GM18867 (cell line): ENCODE data around the gene CYP4F3.
"Not testable (repeated sequence)": the region's sequence is repeated elsewhere in the genome, so short reads cannot be mapped to it uniquely, and the experiment has no call there.

Source experiments
- ATAC-seq: cut with Tn5 transposase; IDR thresholded peaks from one replicate; pipeline ENCODE4 v1.9.1; 2021; ENCODE audit warnings: mild to moderate bottlenecking, moderate library complexity; ENCODE audit not compliant: unreplicated experiment

Gene CYP4F3

DNA sequence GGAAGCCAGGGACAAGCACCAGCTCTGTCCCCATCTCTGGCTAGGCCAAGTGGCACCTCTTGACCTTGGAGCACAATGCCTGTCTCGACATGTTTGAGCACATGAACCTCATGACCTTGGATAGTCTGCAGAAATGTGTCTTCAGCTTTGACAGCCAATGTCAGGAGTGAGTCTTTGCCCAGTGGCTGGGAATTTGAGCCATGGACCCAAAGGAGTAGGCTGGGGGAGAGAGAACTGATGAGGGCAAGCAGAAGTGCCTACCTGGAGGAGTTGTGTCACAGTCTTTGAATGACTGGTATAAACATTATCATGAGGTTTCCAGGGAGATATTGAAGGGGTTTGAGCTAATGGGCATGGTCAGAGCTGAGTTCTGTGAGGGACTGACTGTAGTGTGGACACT, 25.5 kb downstream of the CYP4F3 start:
- no peak for ATAC-seq

DNA sequence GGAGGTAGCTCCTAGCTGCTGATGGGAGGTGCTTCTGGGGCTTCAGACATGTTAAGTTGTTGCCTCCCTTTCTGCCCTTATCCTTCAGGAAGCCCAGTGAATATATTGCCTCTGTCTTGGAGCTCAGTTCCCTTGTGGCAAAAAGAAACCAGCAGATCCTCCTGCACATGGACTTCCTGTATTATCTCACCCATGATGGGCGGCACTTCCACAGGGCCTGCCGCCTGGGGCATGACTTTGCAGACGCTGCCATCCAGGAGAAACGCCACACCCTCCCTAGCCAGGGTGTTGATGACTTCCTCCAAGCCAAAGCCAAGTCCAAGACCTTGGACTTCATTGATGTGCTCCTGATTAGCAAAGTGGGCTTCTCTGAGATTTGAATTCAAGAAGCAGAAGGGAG, 26.2 kb downstream of the CYP4F3 start:
- no peak for ATAC-seq

DNA sequence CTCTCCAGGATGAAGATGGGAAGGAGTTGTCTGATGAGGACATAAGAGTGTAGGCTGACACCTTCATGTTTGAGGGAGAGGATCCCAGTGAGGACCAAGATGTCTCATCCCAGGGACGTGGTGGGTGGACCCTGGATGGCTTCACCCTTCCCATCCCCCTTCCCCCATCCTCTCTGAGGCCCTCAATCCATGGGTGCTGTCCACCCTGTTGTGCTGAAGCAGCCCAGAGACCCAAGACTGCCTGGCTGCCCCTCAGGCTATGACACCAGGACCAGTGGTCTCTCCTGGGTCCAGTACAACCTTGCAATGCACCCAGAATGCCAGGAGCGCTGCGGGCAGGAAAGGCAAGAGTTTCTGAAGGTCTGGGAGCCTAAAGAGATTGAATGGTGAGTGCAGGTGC, 28.7 kb downstream of the CYP4F3 start:
- no peak for ATAC-seq

DNA sequence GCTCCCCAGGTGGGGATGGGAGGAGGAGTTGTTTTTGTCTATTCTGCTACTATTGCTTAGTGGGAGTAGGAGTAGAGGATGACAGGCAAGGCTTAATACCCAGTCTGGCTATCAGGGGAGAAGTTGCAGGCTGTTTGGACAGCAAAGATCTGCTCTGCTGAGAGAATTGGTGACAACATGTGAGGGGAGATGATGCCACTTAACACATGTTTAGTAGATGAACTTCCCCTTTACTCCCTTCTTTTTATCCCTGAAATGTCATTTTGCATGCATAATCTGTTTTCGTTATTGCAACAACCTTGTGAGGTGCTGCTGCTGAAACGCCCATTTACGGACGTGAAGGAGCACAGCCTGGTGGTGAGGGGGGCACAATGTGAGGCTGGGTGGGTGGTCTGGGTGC, 29.2 kb downstream of the CYP4F3 start:
- ATAC-seq = no peak

DNA sequence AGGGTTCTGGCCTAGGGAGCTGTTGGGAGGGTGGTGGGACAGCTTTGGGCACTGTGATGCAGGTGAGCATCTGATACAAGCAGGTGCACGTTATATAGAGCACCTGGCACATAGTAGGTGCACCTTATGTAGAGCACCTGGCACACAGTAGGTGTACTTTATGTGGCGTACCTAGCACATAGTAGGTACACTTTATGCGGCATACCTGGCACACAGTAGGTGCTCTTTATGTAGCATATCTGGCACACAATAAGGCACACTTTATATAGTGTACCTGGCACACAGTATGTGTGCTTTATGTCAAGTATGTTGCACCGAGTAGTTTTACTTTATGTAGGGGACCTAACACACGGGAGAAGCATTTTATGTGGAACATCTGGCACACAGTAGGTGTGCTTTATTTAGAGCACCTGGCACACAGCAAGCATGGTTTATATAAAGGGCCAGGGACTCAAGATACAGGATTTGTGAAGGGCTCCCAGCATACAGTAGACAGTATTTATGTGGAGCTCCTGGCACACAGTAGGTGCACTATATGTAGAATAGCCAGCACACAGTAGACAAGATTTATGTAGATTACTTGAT, 30.6 kb downstream of the CYP4F3 start:
- no peak for ATAC-seq

DNA sequence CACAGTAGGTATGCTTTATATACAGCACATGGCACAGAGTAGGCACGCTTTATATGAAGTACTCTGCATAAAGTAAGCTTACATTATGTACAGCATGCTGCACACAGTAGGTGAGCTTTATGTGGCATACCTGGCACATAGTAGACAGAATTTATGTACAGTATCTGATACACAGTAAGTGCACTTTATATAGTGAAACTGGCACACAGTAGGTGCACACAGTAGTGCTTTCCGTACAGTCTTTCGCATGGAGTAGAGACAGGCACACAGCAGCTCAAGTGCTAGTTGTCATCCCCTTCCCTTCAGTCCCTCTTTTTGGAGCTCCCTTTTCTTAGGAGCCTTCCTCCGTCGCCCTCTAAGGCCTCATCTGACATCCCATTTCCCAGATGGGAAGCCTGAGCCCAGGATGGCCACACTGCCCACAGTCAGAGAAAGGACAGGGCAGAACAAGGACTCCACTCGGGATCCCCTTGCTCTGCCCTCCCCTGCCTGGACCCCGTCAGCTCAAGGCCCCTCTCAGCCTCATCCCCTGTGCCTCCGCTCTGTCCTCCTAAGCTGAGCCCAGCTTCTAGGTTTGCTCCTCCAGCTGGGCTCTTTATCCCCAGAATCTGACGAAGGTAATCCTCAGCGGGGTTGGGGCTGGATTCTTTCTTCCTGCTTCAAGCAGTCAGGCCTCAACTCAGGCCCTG, 31.3 kb downstream of the CYP4F3 start:
- no peak for ATAC-seq

DNA sequence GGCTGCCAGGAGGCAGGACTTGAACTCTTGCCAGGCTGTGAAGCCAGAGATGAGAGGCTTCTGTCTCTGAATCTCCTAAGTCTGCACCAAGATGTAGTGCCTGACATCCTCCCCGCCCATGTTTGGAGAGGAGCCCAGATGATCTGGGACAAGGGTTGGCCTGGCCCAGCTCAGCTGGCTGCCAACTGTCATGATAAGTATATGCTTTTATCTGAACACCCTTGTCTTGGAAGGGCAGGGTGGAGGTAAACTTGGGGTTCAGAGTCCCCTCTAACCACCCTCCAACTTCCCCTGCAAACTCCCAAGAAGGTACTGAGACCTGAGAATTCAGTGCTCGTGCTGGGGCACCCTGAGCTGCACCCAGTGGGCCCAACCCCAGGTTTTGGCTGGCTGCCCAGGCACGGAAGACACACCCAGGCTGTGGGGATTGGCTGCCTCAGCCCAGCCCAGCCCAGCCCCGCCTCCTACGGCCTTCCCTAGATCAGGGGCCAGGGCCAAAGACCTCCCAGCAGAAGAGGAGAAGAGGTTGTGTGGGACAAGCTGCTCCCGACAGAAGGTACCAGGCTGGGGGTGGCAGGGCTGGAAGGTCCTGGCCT, 32.0 kb downstream of the CYP4F3 start, which contains the start of gene CYP4F12:
Gene CYP4F12, plus strand, starts transcription at position 508 of the 596 bp plus-strand sequence. CDS start 443 bp downstream, outside the sequence.
- no peak for ATAC-seq

DNA sequence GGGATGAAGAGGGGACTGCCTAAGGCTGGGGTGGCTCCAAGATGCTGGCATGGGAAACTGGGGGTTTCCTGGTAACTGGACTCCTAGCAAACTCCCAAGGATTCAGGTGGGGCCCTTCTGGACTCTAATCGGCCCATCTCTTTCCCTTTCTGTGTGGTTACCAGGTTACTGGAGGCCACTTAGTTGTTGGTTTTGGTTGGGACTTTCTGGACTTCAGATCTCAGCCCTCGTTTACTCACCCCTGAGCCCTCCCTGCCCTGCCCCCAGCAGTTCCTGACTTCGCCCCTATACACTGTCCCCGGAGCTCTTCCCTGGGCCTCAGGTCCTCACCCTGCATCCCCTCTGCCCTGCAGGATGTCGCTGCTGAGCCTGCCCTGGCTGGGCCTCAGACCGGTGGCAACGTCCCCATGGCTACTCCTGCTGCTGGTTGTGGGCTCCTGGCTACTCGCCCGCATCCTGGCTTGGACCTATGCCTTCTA, 32.5 kb downstream of the CYP4F3 start:
- no peak for ATAC-seq

DNA sequence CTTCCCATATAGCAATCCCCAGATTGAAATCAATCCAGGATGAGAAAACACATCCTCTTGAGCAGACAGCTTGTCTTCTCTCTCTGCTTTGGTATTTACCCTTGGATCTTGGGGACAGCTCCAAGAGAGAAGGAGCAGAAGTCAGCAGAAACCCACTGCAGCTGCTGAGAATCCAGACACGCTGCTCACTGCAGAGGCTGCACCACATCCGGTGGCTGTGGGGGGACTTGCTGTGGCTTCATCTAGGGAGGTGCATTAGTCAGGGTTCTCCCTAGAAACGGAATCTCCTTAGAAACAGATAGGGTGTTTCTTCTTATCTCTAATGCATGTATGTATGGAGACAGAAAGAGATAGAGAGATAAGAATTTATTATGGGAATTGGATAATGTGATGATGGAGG, 34.9 kb downstream of the CYP4F3 start:
- no peak for ATAC-seq

DNA sequence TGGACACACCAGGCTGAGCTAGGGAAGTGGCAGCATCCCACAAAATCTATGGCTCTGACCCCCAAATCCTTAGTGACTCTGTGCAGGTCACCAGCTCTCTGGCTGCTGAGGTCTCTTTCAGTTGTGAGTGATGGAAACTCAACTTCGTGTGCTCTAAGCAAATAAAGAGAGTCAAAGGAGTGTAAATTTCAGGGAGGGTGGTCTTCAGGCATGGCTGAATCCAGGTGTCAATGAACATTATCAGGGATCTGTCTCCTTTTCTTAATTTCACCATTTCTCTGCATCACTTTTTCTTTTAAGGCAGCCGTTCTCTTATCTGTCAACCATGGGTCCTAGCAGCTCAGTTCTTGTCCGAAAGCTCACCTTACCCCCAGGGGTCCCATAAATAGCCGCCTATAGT, 38.4 kb downstream of the CYP4F3 start:
- no peak for ATAC-seq

DNA sequence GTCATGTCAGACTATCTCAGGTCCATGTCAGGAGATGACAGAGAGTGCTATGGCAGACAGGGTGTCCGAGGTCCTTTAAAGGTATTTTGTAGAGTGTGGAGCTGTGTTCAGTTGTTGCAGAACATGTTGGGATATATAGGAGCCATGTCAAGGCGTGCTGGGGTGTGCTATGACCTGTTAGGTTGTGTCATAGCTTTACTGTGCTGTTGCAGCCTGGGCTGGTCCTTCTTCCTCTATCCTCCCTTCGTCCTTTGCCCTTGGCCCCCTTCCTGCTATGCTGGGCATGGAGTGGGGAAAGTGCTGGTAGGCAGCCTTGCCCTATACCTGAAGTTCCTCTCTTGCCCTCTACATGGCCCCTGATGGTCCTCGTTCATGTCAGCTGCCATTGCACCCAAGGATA, 39.2 kb downstream of the CYP4F3 start:
- ATAC-seq = not testable (repeated sequence)

DNA sequence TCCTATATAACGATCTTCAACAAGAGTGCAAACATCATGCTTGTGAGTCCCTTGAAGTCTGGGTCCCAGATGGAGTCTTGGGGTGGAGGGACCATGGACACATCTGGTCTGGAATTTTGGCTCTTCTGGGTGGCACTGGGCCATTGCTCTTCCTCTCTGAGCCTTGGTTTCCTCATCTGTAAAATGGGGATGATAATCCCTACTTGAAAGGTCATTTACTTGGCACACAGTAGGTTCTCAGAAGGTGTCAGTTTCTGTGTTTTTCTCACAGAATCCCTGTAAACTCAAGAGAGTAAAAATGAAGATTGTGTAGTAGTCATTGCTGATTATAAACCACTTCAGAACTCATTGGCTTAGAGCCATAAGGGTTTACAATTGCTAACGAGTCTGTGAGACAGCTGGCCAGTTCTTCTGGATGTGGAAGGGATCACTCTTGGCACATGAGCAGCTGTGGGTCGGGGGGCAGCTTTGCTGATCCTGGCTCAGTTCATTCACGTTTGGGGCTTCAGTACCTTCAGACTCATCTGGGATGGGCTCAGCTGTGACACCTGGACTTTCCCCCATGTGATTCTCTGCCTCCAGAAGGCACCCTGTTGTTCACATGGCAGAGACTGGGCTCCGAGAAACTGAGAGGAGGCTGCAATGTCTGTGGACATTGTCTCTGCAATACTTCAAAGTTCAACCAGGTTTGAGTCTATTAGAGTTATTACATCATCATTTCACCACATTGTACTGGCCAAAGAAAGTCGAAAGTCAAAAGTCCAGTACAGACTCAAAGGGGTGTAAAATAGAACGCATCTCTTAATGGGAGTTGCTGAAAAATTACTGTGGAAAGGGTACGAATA, 40.0 kb downstream of the CYP4F3 start:
- ATAC-seq = no peak

DNA sequence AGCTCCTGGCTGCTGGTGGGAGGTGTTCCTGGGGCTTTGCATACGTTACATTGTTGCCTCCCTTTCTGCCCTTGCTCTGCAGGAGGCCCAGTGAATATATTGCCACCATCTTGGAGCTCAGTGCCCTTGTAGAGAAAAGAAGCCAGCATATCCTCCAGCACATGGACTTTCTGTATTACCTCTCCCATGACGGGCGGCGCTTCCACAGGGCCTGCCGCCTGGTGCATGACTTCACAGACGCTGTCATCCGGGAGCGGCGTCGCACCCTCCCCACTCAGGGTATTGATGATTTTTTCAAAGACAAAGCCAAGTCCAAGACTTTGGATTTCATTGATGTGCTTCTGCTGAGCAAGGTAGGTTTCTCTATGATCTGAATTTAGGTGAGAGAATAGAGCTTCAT, 42.7 kb downstream of the CYP4F3 start:
- ATAC-seq = no peak

DNA sequence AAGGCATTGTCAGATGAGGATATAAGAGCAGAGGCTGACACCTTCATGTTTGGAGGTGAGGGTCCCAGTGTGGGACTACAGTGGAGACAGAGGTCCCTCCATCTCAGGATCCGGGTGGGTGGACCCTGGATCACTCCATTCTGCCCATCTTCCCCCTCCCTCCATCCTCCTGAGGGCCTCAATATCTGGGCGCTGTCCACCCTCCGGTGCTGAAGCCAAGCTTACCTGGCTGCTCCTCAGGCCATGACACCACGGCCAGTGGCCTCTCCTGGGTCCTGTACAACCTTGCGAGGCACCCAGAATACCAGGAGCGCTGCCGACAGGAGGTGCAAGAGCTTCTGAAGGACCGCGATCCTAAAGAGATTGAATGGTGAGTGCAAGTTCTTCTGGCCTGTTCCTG, 44.1 kb downstream of the CYP4F3 start:
- no peak for ATAC-seq

DNA sequence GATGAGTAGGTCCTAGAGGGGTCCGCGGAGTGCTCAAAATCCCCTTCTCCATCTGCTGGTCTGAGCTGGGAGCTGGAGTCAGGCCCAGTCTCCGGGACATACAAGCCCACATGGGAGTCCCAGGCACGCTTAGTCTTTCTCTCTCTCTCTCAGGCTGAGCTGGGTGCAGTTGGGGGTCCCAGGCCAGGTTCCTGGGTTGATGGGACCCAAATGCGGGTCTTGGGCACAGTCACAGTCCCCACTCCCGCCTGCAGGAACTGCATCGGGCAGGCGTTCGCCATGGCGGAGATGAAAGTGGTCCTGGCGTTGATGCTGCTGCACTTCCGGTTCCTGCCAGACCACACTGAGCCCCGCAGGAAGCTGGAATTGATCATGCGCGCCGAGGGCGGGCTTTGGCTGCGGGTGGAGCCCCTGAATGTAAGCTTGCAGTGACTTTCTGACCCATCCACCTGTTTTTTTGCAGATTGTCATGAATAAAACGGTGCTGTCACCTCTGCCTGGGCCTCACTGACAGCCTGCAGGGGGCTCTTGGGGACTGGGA, 56.0 kb downstream of the CYP4F3 start:
- ATAC-seq = no peak

DNA sequence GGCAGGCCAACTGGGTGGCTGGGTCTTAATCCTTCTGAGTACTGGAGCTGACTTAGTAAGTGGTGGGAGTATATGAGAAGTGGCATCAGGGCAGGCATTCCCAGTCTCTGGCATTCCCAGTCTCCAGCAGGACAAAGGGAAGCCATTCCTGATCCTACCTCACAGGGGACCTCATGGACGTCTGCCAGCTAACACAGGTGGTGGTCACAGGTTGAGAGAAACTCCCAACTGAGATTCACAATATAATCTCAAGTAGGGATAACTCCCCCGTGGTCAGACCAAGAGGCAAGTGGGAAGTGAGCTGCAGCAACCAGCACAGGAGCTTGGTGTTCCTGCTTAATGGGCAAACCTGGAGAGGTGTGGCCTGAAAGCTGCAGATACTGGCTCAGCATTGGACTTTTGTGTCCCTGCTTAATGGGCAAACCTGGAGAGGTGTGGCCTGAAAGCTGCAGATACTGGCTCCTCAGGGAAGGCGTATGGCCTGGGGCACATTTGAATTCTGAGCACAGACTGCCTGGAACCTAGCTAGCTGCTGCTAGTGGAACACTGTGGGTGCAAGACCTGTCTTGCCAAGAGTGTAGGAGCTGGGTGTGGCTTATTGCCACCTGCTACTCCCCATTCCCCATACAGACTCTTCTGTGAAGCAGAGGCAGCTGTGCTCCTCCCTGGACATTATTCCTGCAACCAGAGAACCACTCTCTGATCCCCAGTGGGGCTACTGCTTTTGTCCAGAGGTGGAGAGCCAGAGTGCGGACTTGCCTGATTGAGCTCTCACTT, 61.2 kb downstream of the CYP4F3 start:
- ATAC-seq = no peak

DNA sequence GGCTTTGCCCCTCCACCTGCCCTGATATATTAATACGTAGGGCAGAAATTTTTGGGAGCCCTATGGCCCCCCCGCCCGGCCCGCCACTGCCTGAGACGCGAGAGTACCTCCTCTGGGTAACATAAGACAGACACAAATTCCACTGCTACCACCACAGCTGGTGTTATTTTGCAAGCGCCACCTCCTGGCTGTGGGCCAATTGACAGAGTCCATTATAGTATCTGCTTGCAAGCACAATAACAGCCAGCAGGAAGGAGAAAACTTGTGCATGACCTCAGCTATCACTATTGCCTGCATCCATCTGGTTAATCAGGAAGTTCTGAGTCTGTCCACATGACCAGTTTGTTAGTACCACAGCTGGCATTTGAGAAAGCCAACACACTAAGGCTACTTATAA, 61.8 kb downstream of the CYP4F3 start:
- ATAC-seq = no peak
